OCI-LY1 (cell line): ENCODE data around the gene MCF2L.

ENCODE experiments used
- EZH2 ChIP-seq: fragments of 200-600 bp; sonication (generic), shearing (Covaris generic); IDR thresholded peaks from 2 replicates; pipeline ENCODE4 v1.8.0; 2017; ENCODE audit warnings: borderline replicate concordance, mixed run types, mild to moderate bottlenecking, antibody characterized with exemption, low read length, moderate library complexity, mixed read lengths
- TF ChIP-seq, protein P1 (sequence below): fragments of 200-600 bp; sonication (generic), shearing (Covaris generic); IDR thresholded peaks from 2 replicates; pipeline ENCODE4 v1.5.1; 2017; ENCODE audit warnings: mild to moderate bottlenecking, antibody characterized with exemption, low read length, moderate library complexity, mixed read lengths

DNA sequence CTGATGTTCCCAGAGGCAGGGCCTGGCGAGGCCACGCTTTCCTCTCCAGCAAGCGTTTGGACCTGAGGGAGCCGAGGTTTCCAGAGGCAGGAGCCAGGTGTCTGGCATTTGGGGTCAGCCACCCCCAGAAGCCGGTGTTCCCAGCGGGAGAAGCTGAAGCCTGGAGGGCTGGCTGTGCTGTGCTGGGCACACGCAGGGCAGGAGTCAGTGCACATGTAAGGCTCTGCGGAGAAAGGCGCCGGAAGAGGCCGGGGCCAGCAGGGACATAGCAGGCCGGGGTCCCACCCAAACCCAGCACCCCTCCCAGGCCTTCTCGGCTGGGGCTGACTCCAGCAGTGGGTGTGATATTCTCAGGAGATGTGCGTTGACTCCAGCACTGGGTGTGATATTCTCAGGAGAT lies 31.6 kb downstream of the MCF2L start:
- TF ChIP-seq, protein P1, sequence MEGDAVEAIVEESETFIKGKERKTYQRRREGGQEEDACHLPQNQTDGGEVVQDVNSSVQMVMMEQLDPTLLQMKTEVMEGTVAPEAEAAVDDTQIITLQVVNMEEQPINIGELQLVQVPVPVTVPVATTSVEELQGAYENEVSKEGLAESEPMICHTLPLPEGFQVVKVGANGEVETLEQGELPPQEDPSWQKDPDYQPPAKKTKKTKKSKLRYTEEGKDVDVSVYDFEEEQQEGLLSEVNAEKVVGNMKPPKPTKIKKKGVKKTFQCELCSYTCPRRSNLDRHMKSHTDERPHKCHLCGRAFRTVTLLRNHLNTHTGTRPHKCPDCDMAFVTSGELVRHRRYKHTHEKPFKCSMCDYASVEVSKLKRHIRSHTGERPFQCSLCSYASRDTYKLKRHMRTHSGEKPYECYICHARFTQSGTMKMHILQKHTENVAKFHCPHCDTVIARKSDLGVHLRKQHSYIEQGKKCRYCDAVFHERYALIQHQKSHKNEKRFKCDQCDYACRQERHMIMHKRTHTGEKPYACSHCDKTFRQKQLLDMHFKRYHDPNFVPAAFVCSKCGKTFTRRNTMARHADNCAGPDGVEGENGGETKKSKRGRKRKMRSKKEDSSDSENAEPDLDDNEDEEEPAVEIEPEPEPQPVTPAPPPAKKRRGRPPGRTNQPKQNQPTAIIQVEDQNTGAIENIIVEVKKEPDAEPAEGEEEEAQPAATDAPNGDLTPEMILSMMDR: no peak
- TF ChIP-seq EZH2: no peak
